Left ventricle myocardium inferior (tissue), 1 donor: ENCODE measurements around the gene PPAN. TPM values are rescaled to one million over a fixed set of nuclear protein-coding genes. Genes with fewer than 3 reads are reported as not detected.
A peak's percentile ranks its signal among the peaks of the same experiment; 100 is the strongest.

Experiments
- DNase-seq: peaks from one replicate; pipeline ENCODE4 v3.0.0-alpha.2; 2020
- H3K27ac ChIP-seq: fragments of 200-600 bp; replicated peaks from 2 replicates; pipeline ENCODE4 v1.8.0; 2021
- H3K27me3 ChIP-seq: fragments of 200-600 bp; 2 replicates; pipeline ENCODE4 v1.8.0; 2021; ENCODE audit warnings: low read depth
- H3K36me3 ChIP-seq: fragments of 200-600 bp; 2 replicates; pipeline ENCODE4 v1.8.0; 2021
- H3K4me1 ChIP-seq: fragments of 200-600 bp; 2 replicates; pipeline ENCODE4 v1.8.0; 2021
- H3K4me3 ChIP-seq: fragments of 200-600 bp; 2 replicates; pipeline ENCODE4 v1.8.0; 2021; ENCODE audit warnings: mild to moderate bottlenecking, moderate library complexity
- H3K9me3 ChIP-seq: fragments of 200-600 bp; replicated peaks from 2 replicates; pipeline ENCODE4 v1.8.0; 2021
- intact Hi-C: fragments of 100-400 bp; cut with micrococcal nuclease; formaldehyde crosslinking; loops from one replicate; pipeline ENCODE4 v1.11.0; 2022
- total RNA-seq: library from RNA; stranded (reverse); fragmentation: NEBNext Ultra II Directional; extraction: Animal tissue kit (Norgen Biotek cat#: 25700); gene quantifications from one replicate; pipeline ENCODE4 v1.2.1, GENCODE V29; 2021
- TF ChIP-seq, protein P1 (sequence below): fragments of 200-600 bp; IDR thresholded peaks from 2 replicates; pipeline ENCODE4 v1.8.0; 2021; ENCODE audit warnings: antibody characterized with exemption, mild to moderate bottlenecking, borderline replicate concordance
- donor health status: DM: no; HTN: yes; CAD: no; lungs with severe emphysema.

Gene PPAN
- total RNA-seq, 1 donor from 2014 or later: 23.6 TPM

DNA sequence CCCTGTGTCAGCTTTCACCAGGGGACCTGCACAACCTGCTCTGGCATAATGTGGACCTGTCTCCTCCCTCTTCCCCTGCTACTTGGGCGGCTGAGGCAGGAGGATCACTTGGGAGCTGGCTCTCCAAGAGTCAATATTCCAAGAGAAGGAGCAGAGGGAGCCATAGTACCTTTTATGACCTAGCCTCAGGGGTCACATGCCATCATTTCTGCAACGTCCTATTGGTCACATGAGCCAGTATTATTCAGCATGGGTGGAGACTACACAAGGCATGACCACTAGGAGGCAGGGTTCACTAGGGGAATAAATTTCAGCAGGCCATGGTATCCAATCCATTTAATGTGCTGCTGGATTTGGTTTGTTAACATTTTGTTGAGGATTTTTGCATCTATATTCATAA is 32.0 kb upstream of the PPAN start:
- Histone ChIP-seq H3K36me3 (no peaks in the 10 kb centered on the region), H3K9me3 (peaks cover 12% of the 10 kb centered on the region), H3K27me3 (peaks cover 21% of the 10 kb centered on the region), H3K4me1 (no peaks in the 10 kb centered on the region), H3K4me3 (no peak overlapping the region), H3K27ac (no peak overlapping the region)
- TF ChIP-seq, protein P1, sequence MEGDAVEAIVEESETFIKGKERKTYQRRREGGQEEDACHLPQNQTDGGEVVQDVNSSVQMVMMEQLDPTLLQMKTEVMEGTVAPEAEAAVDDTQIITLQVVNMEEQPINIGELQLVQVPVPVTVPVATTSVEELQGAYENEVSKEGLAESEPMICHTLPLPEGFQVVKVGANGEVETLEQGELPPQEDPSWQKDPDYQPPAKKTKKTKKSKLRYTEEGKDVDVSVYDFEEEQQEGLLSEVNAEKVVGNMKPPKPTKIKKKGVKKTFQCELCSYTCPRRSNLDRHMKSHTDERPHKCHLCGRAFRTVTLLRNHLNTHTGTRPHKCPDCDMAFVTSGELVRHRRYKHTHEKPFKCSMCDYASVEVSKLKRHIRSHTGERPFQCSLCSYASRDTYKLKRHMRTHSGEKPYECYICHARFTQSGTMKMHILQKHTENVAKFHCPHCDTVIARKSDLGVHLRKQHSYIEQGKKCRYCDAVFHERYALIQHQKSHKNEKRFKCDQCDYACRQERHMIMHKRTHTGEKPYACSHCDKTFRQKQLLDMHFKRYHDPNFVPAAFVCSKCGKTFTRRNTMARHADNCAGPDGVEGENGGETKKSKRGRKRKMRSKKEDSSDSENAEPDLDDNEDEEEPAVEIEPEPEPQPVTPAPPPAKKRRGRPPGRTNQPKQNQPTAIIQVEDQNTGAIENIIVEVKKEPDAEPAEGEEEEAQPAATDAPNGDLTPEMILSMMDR: peak; percentile 13
- DNase-seq: no peak
- intact Hi-C loops: no loop called here

GRCh38 chr19:10076535-10076934 is 29.6 kb upstream of the PPAN start:
- no peak for DNase-seq
- H3K27ac ChIP-seq: no peak overlapping the region
- H3K9me3 ChIP-seq: peaks cover 12% of the 10 kb centered on the region
- H3K4me3 ChIP-seq: no peak overlapping the region
- no peaks in the 10 kb centered on the region for H3K36me3 ChIP-seq
- TF ChIP-seq, protein P1: no peak
- H3K27me3 ChIP-seq: peaks cover 11% of the 10 kb centered on the region
- intact Hi-C loops: no loop called here
- no peaks in the 10 kb centered on the region for H3K4me1 ChIP-seq

GRCh38 chr19:10078329-10078728 is 27.8 kb upstream of the PPAN start:
- DNase-seq: no peak
- Histone ChIP-seq H3K4me3 (no peak overlapping the region), H3K36me3 (no peaks in the 10 kb centered on the region), H3K9me3 (peaks cover 11% of the 10 kb centered on the region), H3K27ac (no peak overlapping the region), H3K27me3 (peaks cover 10% of the 10 kb centered on the region), H3K4me1 (no peaks in the 10 kb centered on the region)
- intact Hi-C loops: no loop called here
- TF ChIP-seq, protein P1: no peak

DNA sequence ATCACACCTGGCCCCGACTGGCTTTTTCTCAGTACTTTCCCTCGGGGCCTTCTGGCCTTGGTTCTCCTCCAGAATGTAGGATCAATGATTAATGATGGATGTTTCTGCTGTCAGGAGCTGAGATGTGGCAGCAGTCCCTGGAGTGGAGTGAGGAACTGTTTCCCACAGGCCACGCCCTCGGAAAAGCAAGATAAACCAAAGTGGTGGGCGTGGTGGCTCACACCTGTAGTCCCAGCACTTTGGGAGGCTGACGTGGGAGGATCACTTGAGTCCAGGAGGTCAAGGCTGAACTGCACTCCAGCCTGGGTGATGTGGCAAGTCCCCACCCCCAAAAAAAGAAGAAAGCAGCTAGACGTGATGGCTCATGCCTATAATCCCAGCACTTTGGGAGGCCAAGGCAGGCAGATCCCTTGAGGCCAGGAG is 27.1 kb upstream of the PPAN start:
- DNase-seq: no peak
- TF ChIP-seq, protein P1: no peak
- Histone ChIP-seq H3K27ac (no peak overlapping the region), H3K9me3 (peaks cover 3% of the 10 kb centered on the region), H3K36me3 (no peaks in the 10 kb centered on the region), H3K4me1 (no peaks in the 10 kb centered on the region), H3K4me3 (no peak overlapping the region), H3K27me3 (peaks cover 10% of the 10 kb centered on the region)
- intact Hi-C loops: no loop called here

GRCh38 chr19:10083911-10084310 is 22.3 kb upstream of the PPAN start:
- Histone ChIP-seq H3K36me3 (no peaks in the 10 kb centered on the region), H3K9me3 (no peaks in the 10 kb centered on the region), H3K27ac (no peak overlapping the region), H3K27me3 (peaks cover 7% of the 10 kb centered on the region), H3K4me3 (no peak overlapping the region), H3K4me1 (peaks cover 18% of the 10 kb centered on the region)
- intact Hi-C loops: no loop called here
- TF ChIP-seq, protein P1: no peak
- no peak for DNase-seq

- DNase-seq: no peak
- intact Hi-C loops: no loop called here
- Histone ChIP-seq H3K27me3 (no peaks in the 10 kb centered on the region), H3K4me1 (peaks cover 18% of the 10 kb centered on the region), H3K4me3 (no peak overlapping the region), H3K9me3 (no peaks in the 10 kb centered on the region), H3K36me3 (peaks cover 6% of the 10 kb centered on the region), H3K27ac (no peak overlapping the region)
- TF ChIP-seq, protein P1: no peak
Measured at GRCh38 chr19:10084803-10085202, 21.4 kb upstream of the PPAN start.
